ENCODE data around the gene MT2A.

- no peak for TF ChIP-seq CTCF (conservative IDR thresholded peaks at IDR 0.05 in 1 of 2, IDR thresholded peaks at IDR 0.05 in 1 of 2; ENCODE audit: extremely low read depth in 1 of 2, insufficient read depth in 1 of 2, low read depth in 1 of 2, low read length in 2 of 2)
- no peak for TF ChIP-seq EZH2 (IDR thresholded peaks at IDR 0.05; ENCODE audit: borderline replicate concordance, low read length)
Measured at GRCh38 chr16:56633535-56633934, 25.2 kb downstream of the MT2A start.
